Activated naive CD8-positive, alpha-beta T cell (primary cell): Measurements from ENCODE around the gene RAB4B.
"Not testable (repeated sequence)": the region's sequence is repeated elsewhere in the genome, so short reads cannot be mapped to it uniquely, and the experiment has no call there.

Experiments
- H3K27ac Mint-ChIP-seq: one replicate; pipeline ENCODE4 v1.8.0; 2021; ENCODE audit warnings: mixed read lengths
- H3K27me3 Mint-ChIP-seq: one replicate; pipeline ENCODE4 v1.8.0; 2021; ENCODE audit warnings: mixed read lengths
- H3K36me3 Mint-ChIP-seq: one replicate; pipeline ENCODE4 v1.8.0; 2021; ENCODE audit warnings: mixed read lengths
- H3K4me1 Mint-ChIP-seq: one replicate; pipeline ENCODE4 v1.8.0; 2021; ENCODE audit warnings: low read depth, mixed read lengths
- H3K4me3 Mint-ChIP-seq: one replicate; pipeline ENCODE4 v1.8.0; 2021; ENCODE audit warnings: mild to moderate bottlenecking, mixed read lengths
- H3K9me3 Mint-ChIP-seq: one replicate; pipeline ENCODE4 v1.8.0; 2021; ENCODE audit warnings: low read depth, mixed read lengths

Gene RAB4B

GRCh38 chr19:40810649-40811408, 32.8 kb downstream of the RAB4B start:
- H3K36me3 Mint-ChIP-seq, result not testable (repeated sequence)
- peaks cover 55% of the 10 kb centered on the region for H3K4me1 Mint-ChIP-seq

GRCh38 chr19:40811478-40812341, 33.7 kb downstream of the RAB4B start:
- Mint-ChIP-seq H3K9me3 (no peaks in the 10 kb centered on the region), H3K36me3 (no peaks in the 10 kb centered on the region), H3K27me3 (no peaks in the 10 kb centered on the region), H3K4me1 (peaks cover 46% of the 10 kb centered on the region), H3K4me3 (peak overlapping the region; percentile 93), H3K27ac (peak overlapping the region; percentile 41)

More at GRCh38 chr19:40810649-40811408, 32.8 kb downstream of the RAB4B start:
- not testable (repeated sequence) for H3K27me3 Mint-ChIP-seq, H3K9me3 Mint-ChIP-seq
- Mint-ChIP-seq H3K4me3 (peak overlapping the region; percentile 93), H3K27ac (peak overlapping the region; percentile 90)

DNA sequence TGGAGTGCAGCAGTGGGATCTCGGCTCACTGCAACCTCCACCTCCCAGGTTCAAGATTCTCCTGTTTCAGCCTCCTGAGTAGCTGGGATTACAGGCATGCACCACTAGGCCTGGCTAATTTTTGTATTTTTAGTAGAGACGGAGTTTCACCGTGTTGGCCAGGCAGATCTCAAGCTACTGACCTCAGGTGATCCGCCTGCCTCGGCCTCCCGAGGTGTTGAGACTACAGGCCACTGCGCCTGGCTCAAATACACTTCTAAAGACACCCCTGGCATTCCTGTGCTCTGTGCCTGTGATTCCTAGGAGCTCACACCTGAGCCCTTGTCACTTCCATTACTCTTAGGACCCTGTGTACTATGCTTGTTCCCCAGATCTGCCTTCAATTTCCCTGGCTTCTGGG, 34.5 kb downstream of the RAB4B start:
- H3K4me3 Mint-ChIP-seq, result peak overlapping the region; percentile 93
- H3K9me3 Mint-ChIP-seq, H3K27ac Mint-ChIP-seq, H3K36me3 Mint-ChIP-seq, H3K27me3 Mint-ChIP-seq: not testable (repeated sequence)
- H3K4me1 Mint-ChIP-seq, result peaks cover 38% of the 10 kb centered on the region

DNA sequence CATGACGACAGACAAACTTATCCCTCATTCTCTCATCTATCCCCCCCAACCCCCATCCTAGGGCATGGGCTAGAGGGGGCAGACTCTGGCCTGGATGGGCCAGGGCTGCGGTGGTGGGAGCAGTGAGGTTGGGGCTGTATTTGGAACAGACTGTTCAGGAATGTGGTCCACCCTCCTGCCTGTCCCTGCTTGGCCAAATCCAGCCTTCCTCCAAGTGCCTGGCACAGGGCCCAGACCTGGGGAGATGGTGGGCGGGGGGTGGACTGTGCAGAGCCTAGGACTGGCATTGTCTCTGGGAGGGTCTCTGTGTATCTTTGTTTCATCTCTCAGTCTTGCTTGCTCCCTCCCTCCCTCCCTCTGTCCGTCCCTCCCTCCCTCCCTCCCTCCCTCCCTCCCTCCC, 35.1 kb downstream of the RAB4B start:
- Mint-ChIP-seq H3K4me3 (peak overlapping the region; percentile 93), H3K36me3 (no peaks in the 10 kb centered on the region), H3K27me3 (no peaks in the 10 kb centered on the region), H3K9me3 (no peaks in the 10 kb centered on the region), H3K4me1 (peaks cover 36% of the 10 kb centered on the region), H3K27ac (no peak overlapping the region)

DNA sequence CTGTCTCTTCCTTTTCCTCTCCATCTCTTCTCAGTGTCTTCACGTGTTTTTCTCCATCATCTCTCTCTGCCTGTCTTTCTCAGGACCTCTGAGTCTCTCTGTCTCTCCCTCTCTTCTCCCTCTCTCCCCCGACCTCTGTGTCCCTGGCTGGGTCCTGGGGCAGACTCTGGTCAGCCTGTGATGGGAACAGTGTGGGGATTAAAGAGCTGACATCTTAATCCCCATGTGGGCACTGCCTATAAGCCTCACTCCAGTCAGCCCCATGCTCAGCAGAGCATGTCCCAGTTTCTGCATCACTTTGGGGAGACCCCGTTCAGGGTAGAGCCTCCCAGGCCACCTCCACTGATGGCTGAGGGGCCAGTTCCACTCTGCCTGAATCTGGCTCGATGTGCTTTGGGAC, 37.2 kb downstream of the RAB4B start:
- Mint-ChIP-seq H3K27me3 (no peaks in the 10 kb centered on the region), H3K36me3 (no peaks in the 10 kb centered on the region), H3K4me1 (peaks cover 41% of the 10 kb centered on the region), H3K4me3 (no peak overlapping the region), H3K27ac (no peak overlapping the region), H3K9me3 (no peaks in the 10 kb centered on the region)

DNA sequence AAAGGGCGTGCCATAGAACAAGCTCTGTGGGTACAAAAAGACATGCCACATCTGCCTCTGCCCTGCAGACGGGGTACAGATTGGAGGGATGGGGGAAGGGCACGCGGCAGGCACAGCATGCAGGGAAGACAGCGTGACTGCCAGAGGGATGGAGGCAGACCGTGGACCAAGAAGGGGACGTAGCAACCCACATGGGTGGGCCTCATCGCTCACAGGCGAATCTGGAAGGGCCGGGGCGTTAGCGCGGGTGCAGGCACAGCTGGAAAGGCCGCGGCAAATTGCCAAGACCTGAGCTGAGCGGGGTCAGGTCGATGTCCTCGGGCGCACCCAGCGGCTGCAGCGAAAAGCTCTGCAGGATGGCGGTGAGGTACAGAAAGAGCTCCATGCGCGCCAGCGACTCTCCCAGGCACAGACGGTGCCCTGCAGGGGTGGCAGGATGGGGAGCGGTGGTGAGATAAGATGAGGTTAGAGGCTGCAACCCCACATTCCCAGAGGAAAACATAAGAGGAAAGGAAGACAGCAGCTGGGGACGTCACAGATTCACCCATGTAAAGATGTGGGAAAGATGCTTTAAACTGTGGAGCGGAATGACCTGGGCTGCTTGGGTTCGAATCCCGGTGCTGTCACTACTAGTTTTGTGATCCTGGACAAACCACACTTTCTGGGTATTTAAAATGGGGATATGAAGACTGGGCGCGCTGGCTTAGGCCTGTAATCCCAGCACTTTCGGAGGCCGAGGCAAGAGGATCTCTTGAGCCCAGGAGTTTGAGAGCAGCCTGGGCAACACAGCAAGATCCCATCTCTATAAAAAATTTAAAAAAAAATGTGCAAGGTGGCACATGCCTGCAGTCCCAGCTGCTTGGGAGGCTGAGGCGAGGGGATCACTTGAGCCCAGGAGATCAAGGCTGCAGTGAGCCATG, 40.7 kb downstream of the RAB4B start:
- not testable (repeated sequence) for H3K27me3 Mint-ChIP-seq, H3K36me3 Mint-ChIP-seq, H3K9me3 Mint-ChIP-seq
- peak overlapping the region; percentile 41 for H3K27ac Mint-ChIP-seq
- H3K4me1 Mint-ChIP-seq, result peaks cover 22% of the 10 kb centered on the region
- H3K4me3 Mint-ChIP-seq, result peak overlapping the region; percentile 81

DNA sequence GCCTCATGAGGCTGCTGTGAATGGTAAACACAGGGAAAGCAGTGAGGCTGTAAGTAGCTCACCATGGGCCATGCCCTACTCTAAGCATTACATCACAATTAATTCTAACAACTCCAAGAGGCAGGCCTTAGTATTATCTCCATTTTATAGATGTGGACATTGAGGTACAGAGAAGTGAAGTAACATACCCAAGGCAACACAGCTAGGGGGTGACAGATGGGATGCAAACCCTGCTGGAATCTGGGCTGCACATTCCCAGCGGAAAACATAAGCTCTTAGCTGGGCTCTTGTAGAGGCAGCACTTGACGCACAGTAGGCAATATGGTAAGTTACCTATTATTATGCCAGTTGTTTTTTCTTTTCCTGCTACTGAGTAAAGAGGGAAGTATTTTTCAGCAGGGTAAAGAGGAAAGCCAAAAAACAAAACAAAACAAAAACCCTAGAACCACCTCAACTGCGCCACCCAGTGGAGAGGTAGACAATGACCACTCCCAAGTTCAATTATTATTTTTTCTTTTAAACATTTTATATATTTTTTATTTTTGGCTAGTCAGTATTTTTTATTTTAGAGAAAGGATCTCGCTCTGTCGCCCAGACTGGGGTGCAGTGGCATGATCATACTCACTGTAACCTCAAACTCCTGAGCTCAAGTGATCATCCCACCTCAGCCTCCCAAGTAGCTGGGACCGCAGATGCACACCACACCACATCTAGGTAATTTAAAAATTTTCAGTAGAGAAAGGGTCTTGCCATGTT, 41.6 kb downstream of the RAB4B start:
- not testable (repeated sequence) for H3K27me3 Mint-ChIP-seq, H3K9me3 Mint-ChIP-seq, H3K36me3 Mint-ChIP-seq, H3K4me3 Mint-ChIP-seq
- Mint-ChIP-seq H3K27ac (peak overlapping the region; percentile 23), H3K4me1 (peaks cover 24% of the 10 kb centered on the region)

GRCh38 chr19:40822161-40822560, 44.1 kb downstream of the RAB4B start:
- H3K4me1 Mint-ChIP-seq, result peaks cover 40% of the 10 kb centered on the region
- no peaks in the 10 kb centered on the region for H3K9me3 Mint-ChIP-seq
- no peak overlapping the region for H3K4me3 Mint-ChIP-seq
- peaks cover 5% of the 10 kb centered on the region for H3K36me3 Mint-ChIP-seq
- H3K27ac Mint-ChIP-seq, result no peak overlapping the region
- H3K27me3 Mint-ChIP-seq, result no peaks in the 10 kb centered on the region

GRCh38 chr19:40822704-40823553, 44.9 kb downstream of the RAB4B start:
- H3K27ac Mint-ChIP-seq, H3K36me3 Mint-ChIP-seq, H3K4me3 Mint-ChIP-seq, H3K9me3 Mint-ChIP-seq, H3K27me3 Mint-ChIP-seq: not testable (repeated sequence)
- peaks cover 40% of the 10 kb centered on the region for H3K4me1 Mint-ChIP-seq

DNA sequence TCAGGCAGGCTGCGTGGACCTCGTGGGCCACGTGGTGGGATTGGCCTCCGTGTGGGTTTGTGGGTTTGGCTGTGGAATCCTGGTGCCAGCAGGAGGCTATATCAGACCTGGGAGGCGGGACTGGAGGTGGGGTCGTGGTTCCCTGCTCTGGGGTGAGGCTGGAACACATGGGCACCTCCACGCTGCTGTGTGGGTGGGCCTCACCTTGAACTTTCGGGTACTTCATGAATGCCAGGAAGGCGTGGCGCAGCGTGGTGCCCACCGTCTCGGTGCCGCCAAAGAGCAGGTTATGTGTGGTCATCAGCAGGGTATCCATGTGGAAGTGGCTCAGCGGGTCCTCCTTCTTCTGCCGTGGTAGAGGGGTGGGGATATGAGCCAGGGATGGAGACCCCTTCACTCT, 46.9 kb downstream of the RAB4B start:
- not testable (repeated sequence) for H3K9me3 Mint-ChIP-seq, H3K27ac Mint-ChIP-seq, H3K36me3 Mint-ChIP-seq, H3K4me3 Mint-ChIP-seq, H3K27me3 Mint-ChIP-seq
- peaks cover 24% of the 10 kb centered on the region for H3K4me1 Mint-ChIP-seq

DNA sequence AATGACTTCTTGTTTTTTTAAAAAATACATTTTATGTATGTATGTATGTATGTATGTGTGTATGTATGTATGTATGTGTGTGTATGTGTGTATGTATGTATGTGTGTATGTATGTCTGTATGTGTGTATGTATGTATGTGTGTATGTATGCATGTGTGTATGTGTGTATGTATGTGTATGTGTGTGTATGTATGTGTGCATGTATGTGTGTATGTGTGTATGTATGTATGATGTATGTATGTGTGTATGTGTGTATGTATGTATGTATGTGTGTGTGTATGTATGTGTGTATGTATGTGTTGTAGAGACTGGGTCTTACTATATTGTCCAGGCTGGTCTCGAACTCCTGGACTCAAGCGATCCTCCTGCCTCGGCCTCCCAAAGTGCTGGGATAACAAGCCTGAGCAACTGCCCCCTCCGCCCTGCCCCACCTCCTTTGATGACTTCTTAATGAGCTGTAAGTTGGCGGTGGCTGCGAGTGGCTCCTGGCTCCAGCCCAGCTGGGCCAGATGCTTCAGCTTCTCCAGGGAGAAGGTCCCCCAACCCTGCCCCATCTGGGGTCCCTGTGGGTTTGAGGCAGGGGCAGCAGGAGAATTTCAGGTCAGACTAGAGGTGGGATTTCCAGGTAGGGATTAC, 47.5 kb downstream of the RAB4B start:
- H3K27me3 Mint-ChIP-seq, H3K9me3 Mint-ChIP-seq, H3K27ac Mint-ChIP-seq, H3K4me3 Mint-ChIP-seq, H3K36me3 Mint-ChIP-seq: not testable (repeated sequence)
- peaks cover 24% of the 10 kb centered on the region for H3K4me1 Mint-ChIP-seq

- H3K36me3 Mint-ChIP-seq, H3K4me3 Mint-ChIP-seq, H3K9me3 Mint-ChIP-seq, H3K27me3 Mint-ChIP-seq: not testable (repeated sequence)
- peaks cover 24% of the 10 kb centered on the region for H3K4me1 Mint-ChIP-seq
- H3K27ac Mint-ChIP-seq, result peak overlapping the region; percentile 67
Observed at GRCh38 chr19:40826312-40826698, 48.3 kb downstream of the RAB4B start.

- H3K27ac Mint-ChIP-seq, result peak overlapping the region; percentile 67
- not testable (repeated sequence) for H3K9me3 Mint-ChIP-seq
Observed at GRCh38 chr19:40826699-40827385, 48.8 kb downstream of the RAB4B start.

More at GRCh38 chr19:40826699-40827385, 48.8 kb downstream of the RAB4B start:
- Mint-ChIP-seq H3K4me3 (peak overlapping the region; percentile 24), H3K4me1 (peaks cover 24% of the 10 kb centered on the region)
- H3K36me3 Mint-ChIP-seq, H3K27me3 Mint-ChIP-seq: not testable (repeated sequence)
